Endothelial cell of umbilical vein (primary cell): ENCODE measurements around the gene PAGR1.

Experiments
- CTCF ChIP-seq, 2 donors: IDR thresholded peaks; 1 replicate in 1 of 2; 2 replicates in 1 of 2; pipeline ENCODE4 v1.5.1; 2011; ENCODE audit warnings: low read length in 2 of 2, mild to moderate bottlenecking in 2 of 2, moderate library complexity in 2 of 2, control low read depth in 1 of 2, inconsistent platforms in 1 of 2, low read depth in 1 of 2; ENCODE audit not compliant: insufficient read depth in 1 of 2; ENCODE audit errors: extremely low read depth in 1 of 2
- EZH2 ChIP-seq: IDR thresholded peaks from 2 replicates; pipeline ENCODE4 v1.6.1; 2012; ENCODE audit warnings: borderline replicate concordance, low read depth, mild to moderate bottlenecking, moderate library complexity, low read length, inconsistent platforms; ENCODE audit not compliant: severe bottlenecking
- POLR2A ChIP-seq: IDR thresholded peaks from 2 replicates; pipeline ENCODE4 v1.6.1; 2012; ENCODE audit warnings: low read depth, mild to moderate bottlenecking, control low read depth, low read length
- POLR2AphosphoS5 ChIP-seq: IDR thresholded peaks from 2 replicates; pipeline ENCODE4 v1.6.1; 2012; ENCODE audit warnings: low read depth, mild to moderate bottlenecking, control low read depth, low read length, moderate library complexity; ENCODE audit not compliant: insufficient read depth

GRCh38 chr16:29819506-29819905, 3.6 kb downstream of the PAGR1 start:
- no peak for TF ChIP-seq POLR2A
- TF ChIP-seq CTCF (IDR thresholded peaks at IDR 0.05; ENCODE audit: extremely low read depth in 1 of 2, insufficient read depth in 1 of 2, low read depth in 1 of 2, low read length in 2 of 2), result no peak
- TF ChIP-seq EZH2, result no peak
- no peak for TF ChIP-seq POLR2AphosphoS5
